BJ (cell line): ENCODE results near the gene DOK3. TPM values are rescaled to one million over a fixed set of nuclear protein-coding genes. Genes with fewer than 3 reads are reported as not detected.
A peak's percentile ranks its signal among the peaks of the same experiment; 100 is the strongest.

Source experiments
- CTCF ChIA-PET: fragments of 350-600 bp; formaldehyde crosslinking; extraction: SDS; loops from one replicate; lab custom pipeline; 2021; ENCODE audit warnings: antibody characterized with exemption, inconsistent platforms; lab: Yijun Ruan, JAX
- POLR2A ChIA-PET: fragments of 300-600 bp; sonication (Branson Sonifier 250); formaldehyde crosslinking; extraction: SDS; loops from one replicate; lab custom pipeline; 2021; ENCODE audit warnings: antibody characterized with exemption; lab: Charles Lee
- DNase-seq: peaks from one replicate; pipeline ENCODE4 v3.0.0-alpha.2; 2011; ENCODE audit warnings: low read depth
- H3K27me3 ChIP-seq: 2 replicates; pipeline ENCODE4 v1.6.0; 2011; ENCODE audit warnings: low read length; ENCODE audit not compliant: control insufficient read depth, insufficient read depth
- H3K36me3 ChIP-seq: 2 replicates; pipeline ENCODE4 v1.5.1; 2011; ENCODE audit warnings: low read length; ENCODE audit not compliant: control insufficient read depth, insufficient read depth
- H3K4me3 ChIP-seq: 2 replicates; pipeline ENCODE4 v1.5.1; 2011; ENCODE audit warnings: low read depth, mild to moderate bottlenecking, control low read depth, low read length
- polyA plus RNA-seq: library from polyadenylated mRNA; depleted of rRNA; stranded (reverse); fragments of >200 nt; gene quantifications from 2 replicates; pipeline ENCODE4 v1.2.3, GENCODE V29; 2011
- TF ChIP-seq, protein P1 (sequence below): IDR thresholded peaks from 2 replicates; pipeline ENCODE4 v1.5.1; 2011; ENCODE audit warnings: low read depth, mild to moderate bottlenecking, control low read depth, inconsistent platforms, low read length, moderate library complexity; ENCODE audit not compliant: insufficient read depth

Gene DOK3
- polyA plus RNA-seq, 1 experiment: 1.2 TPM

DNA sequence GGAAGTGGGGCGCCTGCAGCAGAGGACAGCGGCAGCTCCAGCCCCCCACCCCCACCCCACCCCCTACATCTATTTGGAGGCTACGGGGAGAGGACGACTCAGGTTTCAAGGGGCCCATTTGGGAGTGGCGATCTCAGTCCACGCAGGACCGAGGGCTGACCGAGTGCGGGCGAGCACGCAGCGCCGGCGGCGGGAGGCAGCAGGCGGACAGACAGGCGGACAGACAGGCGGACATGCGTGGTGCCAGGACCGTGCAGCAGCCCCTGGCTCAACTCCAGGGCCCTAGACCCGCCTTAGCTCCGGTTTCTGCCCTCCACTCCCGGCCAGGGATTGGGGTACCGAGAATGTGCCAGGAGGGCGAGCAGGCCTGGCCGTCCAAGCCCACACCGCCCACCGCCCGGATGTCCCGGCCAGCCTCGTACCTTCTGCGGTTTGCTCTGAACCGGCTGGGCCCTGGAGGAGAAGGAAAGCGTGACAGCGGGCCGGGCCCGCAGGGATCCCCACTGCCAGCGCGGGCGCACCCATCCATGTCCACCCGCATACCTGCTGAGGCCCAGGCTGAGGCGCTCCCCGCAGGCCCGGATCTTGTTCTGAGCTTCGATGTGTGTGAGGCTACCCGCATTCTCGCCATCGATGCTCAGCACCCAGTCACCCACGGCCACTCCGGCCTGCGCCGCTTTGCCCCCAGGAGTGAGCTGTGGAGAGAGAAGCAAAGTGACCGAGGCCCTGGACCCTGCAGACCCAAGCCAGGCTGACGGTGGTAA lies 17.5 kb downstream of the DOK3 start:
- CTCF ChIA-PET: interaction anchor here (0.8 to 8.2 kb wide), 6 partner anchors 8 to 36 kb away, joined by 3 to 85 read pairs (median 3); no protein-coding TSS in a partner anchor
- Histone ChIP-seq H3K27me3 (no peaks in the 10 kb centered on the region), H3K4me3 (no peak overlapping the region), H3K36me3 (peaks cover 73% of the 10 kb centered on the region)
- TF ChIP-seq, protein P1, sequence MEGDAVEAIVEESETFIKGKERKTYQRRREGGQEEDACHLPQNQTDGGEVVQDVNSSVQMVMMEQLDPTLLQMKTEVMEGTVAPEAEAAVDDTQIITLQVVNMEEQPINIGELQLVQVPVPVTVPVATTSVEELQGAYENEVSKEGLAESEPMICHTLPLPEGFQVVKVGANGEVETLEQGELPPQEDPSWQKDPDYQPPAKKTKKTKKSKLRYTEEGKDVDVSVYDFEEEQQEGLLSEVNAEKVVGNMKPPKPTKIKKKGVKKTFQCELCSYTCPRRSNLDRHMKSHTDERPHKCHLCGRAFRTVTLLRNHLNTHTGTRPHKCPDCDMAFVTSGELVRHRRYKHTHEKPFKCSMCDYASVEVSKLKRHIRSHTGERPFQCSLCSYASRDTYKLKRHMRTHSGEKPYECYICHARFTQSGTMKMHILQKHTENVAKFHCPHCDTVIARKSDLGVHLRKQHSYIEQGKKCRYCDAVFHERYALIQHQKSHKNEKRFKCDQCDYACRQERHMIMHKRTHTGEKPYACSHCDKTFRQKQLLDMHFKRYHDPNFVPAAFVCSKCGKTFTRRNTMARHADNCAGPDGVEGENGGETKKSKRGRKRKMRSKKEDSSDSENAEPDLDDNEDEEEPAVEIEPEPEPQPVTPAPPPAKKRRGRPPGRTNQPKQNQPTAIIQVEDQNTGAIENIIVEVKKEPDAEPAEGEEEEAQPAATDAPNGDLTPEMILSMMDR: no peak
- DNase-seq: no peak
- POLR2A ChIA-PET: interaction anchor here (1.0 kb wide), 1 partner anchor 11 kb away, joined by 4 read pairs; no protein-coding TSS in a partner anchor

DNA sequence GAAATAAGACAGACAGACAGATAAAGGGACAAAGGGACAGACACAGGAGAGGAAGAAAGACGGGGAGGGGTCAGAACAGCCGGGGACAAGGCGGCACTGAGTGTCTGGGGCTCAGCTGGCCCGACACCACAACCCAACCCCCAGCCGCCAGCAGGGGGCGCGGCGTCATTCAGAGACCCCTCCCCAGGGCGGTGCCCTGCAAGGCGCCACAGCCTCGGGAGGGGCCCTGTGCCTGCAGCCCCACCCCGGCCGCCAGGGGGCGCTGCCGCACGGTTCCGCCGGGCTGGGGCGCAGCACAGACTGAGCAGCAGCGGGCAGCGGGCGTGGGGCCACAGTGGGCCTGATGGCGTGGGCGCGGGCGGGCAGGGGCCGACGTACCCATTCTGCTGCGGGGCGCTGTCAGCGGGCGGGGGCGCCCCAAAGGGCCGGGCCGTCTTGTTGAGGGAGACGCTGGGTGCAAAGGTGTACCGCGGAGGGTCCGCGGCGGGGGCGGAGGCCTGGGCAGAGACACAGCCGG lies 18.1 kb downstream of the DOK3 start:
- DNase-seq: no peak
- ChIA-PET POLR2A (no interaction called here), CTCF (interaction anchor here (0.9 to 8.2 kb wide), 2 partner anchors 13 to 19 kb away, joined by 3 to 85 read pairs; no protein-coding TSS in a partner anchor)
- TF ChIP-seq, protein P1: peak; percentile 54
- Histone ChIP-seq H3K36me3 (peaks cover 75% of the 10 kb centered on the region), H3K27me3 (no peaks in the 10 kb centered on the region), H3K4me3 (no peak overlapping the region)

DNA sequence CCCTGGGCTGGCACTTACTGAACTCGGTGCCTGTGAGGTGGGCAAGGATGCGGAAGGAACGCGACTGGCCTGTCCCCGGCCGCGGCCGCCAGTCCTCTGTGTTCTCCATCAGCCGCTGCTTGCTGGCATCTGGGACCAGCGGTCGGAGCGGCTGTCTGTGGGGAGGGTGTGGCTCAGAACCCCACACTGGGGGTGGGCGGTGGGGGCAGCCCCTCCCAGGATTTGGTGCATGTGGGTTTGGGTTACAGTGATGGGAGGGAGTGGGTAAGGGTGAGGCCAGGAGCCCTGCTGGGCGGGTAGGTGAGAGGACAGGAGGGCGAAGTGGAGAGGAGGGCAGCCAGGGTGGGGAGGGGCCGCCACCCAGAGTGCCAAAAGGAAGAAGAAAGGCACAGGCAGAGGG lies 18.6 kb downstream of the DOK3 start:
- DNase-seq: no peak
- TF ChIP-seq, protein P1: no peak
- ChIA-PET POLR2A (interaction anchor here (0.9 kb wide), 1 partner anchor 12 kb away, joined by 3 read pairs; no protein-coding TSS in a partner anchor), CTCF (interaction anchor here (0.9 to 8.2 kb wide), 2 partner anchors 12 to 20 kb away, joined by 3 to 85 read pairs; no protein-coding TSS in a partner anchor)
- H3K4me3 ChIP-seq: no peak overlapping the region
- H3K27me3 ChIP-seq: no peaks in the 10 kb centered on the region
- peaks cover 77% of the 10 kb centered on the region for H3K36me3 ChIP-seq

DNA sequence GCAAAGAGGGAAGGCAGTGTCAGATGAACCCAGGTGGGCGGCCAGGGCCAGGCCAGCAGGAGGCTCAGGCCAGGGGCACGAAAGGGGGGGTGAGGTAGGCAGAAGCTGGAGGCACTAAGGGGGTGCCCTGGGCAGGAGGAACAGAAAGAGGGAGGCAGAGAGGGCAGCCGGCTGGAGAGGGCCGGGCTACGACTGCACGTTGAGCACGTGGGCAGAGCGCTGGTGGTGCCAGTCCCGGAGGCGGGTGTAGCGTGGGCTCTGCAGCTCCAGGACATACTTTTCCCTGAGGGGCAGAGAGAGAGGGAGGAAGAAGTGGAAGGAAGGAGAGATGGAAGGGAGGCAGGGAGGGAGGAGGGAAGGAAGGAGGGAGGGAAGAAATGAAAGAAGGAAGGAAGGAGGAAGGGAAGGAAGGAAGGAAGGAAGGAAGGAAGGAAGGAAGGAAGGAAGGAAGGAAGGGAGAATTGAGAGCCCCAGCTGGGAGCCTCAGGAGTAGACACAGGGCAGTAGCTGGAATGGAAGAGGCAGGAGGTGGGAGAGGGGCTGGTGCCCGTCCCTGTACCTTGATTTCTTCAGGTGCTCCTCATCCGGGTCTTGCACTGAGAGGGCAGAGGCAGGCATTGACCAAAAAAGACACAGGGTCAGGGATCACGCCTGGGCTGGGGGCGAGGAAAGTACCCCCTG lies 19.2 kb downstream of the DOK3 start:
- no peak for DNase-seq
- no peak overlapping the region for H3K4me3 ChIP-seq
- ChIA-PET POLR2A (interaction anchor here (0.9 to 1.1 kb wide), 2 partner anchors 10 to 12 kb away, joined by 3 read pairs; no protein-coding TSS in a partner anchor), CTCF (interaction anchor here (0.8 to 8.2 kb wide), 5 partner anchors 10 to 35 kb away, joined by 3 to 85 read pairs (median 4); no protein-coding TSS in a partner anchor)
- peaks cover 76% of the 10 kb centered on the region for H3K36me3 ChIP-seq
- no peaks in the 10 kb centered on the region for H3K27me3 ChIP-seq
- TF ChIP-seq, protein P1: no peak
